Peyer's patch (tissue), 4 donors: ENCODE results near the gene GDF11. TPM values are rescaled to one million over a fixed set of nuclear protein-coding genes. Genes with fewer than 3 reads are reported as not detected.
A peak's percentile ranks its signal among the peaks of the same experiment; 100 is the strongest.

ENCODE experiments used
- DNase-seq, 3 donors: peaks; one replicate each; pipeline ENCODE4 v3.0.0-alpha.2; 2017 to 2019
- H3K27ac ChIP-seq, 4 donors: fragments of 200-600 bp; sonication (generic); one replicate each; pipeline ENCODE4 v1.5.1; 2016 to 2019
- H3K27me3 ChIP-seq, 2 donors: fragments of 200-600 bp; sonication (generic); one replicate each; pipeline ENCODE4 v1.5.1; 2019
- H3K36me3 ChIP-seq, 3 donors: fragments of 200-600 bp; sonication (generic); one replicate each; pipeline ENCODE4 v1.5.1; 2016 to 2019
- H3K4me1 ChIP-seq, 4 donors: fragments of 200-600 bp; sonication (generic); one replicate each; pipeline ENCODE4 v1.5.1; 2016 to 2019
- H3K4me3 ChIP-seq, 4 donors: fragments of 200-600 bp; sonication (generic); 1 replicate in 3 of 4; 2 replicates in 1 of 4; pipeline ENCODE4 v1.5.1; 2016 to 2019; ENCODE audit warnings: mild to moderate bottlenecking in 1 of 4
- H3K9me3 ChIP-seq, 4 donors: fragments of 200-600 bp; sonication (generic); one replicate each; pipeline ENCODE4 v1.5.1; 2016 to 2019; ENCODE audit warnings: mild to moderate bottlenecking in 1 of 4
- CTCF ChIP-seq, 6 experiments: fragments of 450-650 bp in 4 of 6; fragments of 200-600 bp in 2 of 6; sonication (generic) in 1 of 6; IDR thresholded peaks; one replicate each; pipeline ENCODE4 v1.5.1; 2017 to 2019; ENCODE audit warnings: antibody characterized with exemption in 6 of 6, mild to moderate bottlenecking in 3 of 6, moderate library complexity in 1 of 6
- POLR2A ChIP-seq, 2 donors: fragments of 450-650 bp; IDR thresholded peaks; one replicate each; pipeline ENCODE4 v1.5.1; 2017; ENCODE audit warnings: antibody characterized with exemption in 2 of 2, mild to moderate bottlenecking in 2 of 2, moderate library complexity in 2 of 2
- total RNA-seq, 4 donors: library from RNA; depleted of rRNA; stranded (reverse); fragments of >200 nt; gene quantifications; one replicate each; pipeline ENCODE4 v1.1.0, GENCODE V29; 2016

GDF11 gene
- total RNA-seq, 4 donors from 2014 or later: 0.35 to 14.9 (median 1.1) TPM

DNA sequence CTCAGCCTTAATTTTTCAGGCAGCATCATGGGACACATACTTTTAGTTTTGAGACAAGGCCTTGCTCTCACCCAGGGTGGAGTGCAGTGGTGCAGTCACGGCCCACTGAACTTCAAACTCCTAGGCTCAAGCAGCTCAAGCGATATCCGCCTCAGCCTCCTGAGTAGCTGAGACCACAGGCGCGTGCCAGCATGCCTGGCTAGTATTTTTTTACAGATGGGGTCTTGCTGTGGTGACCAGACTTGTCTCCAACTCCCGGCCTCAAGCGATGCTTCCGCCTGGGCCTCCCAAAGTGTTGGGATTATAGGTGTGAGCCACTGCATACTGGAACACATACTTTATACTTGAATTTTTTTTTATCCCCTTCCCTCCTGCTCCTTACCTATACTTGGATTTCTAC lies 20.0 kb upstream of the GDF11 start:
- H3K27ac ChIP-seq: no peak overlapping the region
- no peaks in the 10 kb centered on the region for H3K27me3 ChIP-seq
- H3K4me3 ChIP-seq: no peak overlapping the region
- H3K36me3 ChIP-seq: peaks cover 0 to 38% (median 0%) of the 10 kb centered on the region in 3 donors
- no peaks in the 10 kb centered on the region for H3K9me3 ChIP-seq
- no peak for DNase-seq
- H3K4me1 ChIP-seq: peaks cover 10 to 86% (median 18%) of the 10 kb centered on the region in 4 donors
- TF ChIP-seq POLR2A (IDR thresholded peaks at IDR 0.05) (no peak), CTCF (IDR thresholded peaks at IDR 0.05) (no peak)

DNA sequence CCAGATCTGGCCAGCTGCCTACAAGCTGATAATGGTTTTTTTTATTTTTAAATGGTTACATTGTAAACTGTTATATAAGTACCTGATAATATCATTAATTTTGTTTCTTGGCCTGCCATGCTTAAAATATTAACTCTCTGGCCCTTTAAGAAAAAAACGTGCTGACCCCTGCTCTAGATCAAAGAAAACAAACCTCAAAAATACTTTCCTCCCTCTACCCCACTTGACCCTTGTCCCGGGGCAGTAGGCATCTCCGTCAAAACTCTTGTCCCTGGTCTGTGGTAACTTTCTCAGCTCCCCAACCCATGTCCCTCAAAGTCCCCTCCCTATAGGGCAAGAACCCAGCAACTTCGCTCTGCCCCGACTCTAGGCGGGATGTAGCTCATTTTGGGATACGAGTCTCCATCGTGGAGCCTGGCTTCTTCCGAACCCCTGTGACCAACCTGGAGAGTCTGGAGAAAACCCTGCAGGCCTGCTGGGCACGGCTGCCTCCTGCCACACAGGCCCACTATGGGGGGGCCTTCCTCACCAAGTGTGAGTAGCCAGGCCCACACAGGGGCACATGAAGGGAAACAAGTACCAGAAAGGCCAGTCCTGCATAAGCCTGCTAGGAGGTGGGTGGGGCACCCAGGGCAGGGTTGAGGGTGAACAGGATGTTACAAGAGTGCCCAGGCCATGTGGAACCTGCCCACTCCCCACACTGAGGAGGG lies 19.3 kb upstream of the GDF11 start:
- peak overlapping the region in 1 of 4 donors; percentile 48 for H3K27ac ChIP-seq
- no peaks in the 10 kb centered on the region for H3K9me3 ChIP-seq
- no peak for DNase-seq
- H3K27me3 ChIP-seq: no peaks in the 10 kb centered on the region
- peaks cover 10 to 79% (median 18%) of the 10 kb centered on the region in 4 donors for H3K4me1 ChIP-seq
- H3K36me3 ChIP-seq: peaks cover 0 to 38% (median 0%) of the 10 kb centered on the region in 3 donors
- no peak overlapping the region for H3K4me3 ChIP-seq
- TF ChIP-seq POLR2A (IDR thresholded peaks at IDR 0.05) (no peak), CTCF (IDR thresholded peaks at IDR 0.05) (no peak)

GRCh38 chr12:55724226-55724939 lies 18.5 kb upstream of the GDF11 start:
- Histone ChIP-seq H3K4me1 (peaks cover 9 to 71% (median 18%) of the 10 kb centered on the region in 4 donors), H3K9me3 (no peaks in the 10 kb centered on the region), H3K27me3 (no peaks in the 10 kb centered on the region), H3K27ac (peak overlapping the region in 3 of 4 donors; percentile 7 to 48 (median 13)), H3K4me3 (no peak overlapping the region), H3K36me3 (peaks cover 0 to 38% (median 0%) of the 10 kb centered on the region in 3 donors)
- peak; percentile 80 to 91 (median 85) for DNase-seq
- TF ChIP-seq CTCF (IDR thresholded peaks at IDR 0.05): peak; percentile 37 to 81 (median 68)
- TF ChIP-seq POLR2A (IDR thresholded peaks at IDR 0.05): no peak

DNA sequence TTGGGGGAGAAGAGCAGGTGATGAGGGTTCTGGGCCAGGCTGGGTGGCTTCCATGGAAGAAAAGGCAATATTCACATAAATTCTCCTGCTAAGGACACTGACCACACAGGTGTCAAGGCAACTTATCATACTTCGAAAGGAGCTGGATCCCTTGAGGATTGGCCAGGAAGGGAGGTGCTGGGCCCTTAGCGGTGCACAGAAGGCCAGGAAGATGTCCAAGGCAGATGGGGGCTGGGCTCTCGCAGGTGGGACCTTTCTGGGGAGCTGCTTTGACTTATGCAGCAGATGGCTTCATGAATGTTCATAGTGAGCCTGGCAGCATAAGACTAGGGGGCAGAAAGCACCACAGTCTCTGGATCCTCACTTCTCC lies 18.0 kb upstream of the GDF11 start:
- Histone ChIP-seq H3K27ac (peak overlapping the region in 3 of 4 donors; percentile 7 to 48 (median 13)), H3K4me3 (no peak overlapping the region), H3K36me3 (peaks cover 0 to 38% (median 0%) of the 10 kb centered on the region in 3 donors), H3K4me1 (peaks cover 4 to 66% (median 16%) of the 10 kb centered on the region in 4 donors), H3K27me3 (no peaks in the 10 kb centered on the region), H3K9me3 (no peaks in the 10 kb centered on the region)
- TF ChIP-seq POLR2A (IDR thresholded peaks at IDR 0.05) (no peak), CTCF (IDR thresholded peaks at IDR 0.05) (peak in 1 of 6 experiments; percentile 1)
- no peak for DNase-seq

- no peaks in the 10 kb centered on the region for H3K27me3 ChIP-seq
- peaks cover 3 to 67% (median 20%) of the 10 kb centered on the region in 4 donors for H3K4me1 ChIP-seq
- H3K27ac ChIP-seq: no peak overlapping the region
- no peaks in the 10 kb centered on the region for H3K9me3 ChIP-seq
- H3K4me3 ChIP-seq: no peak overlapping the region
- no peak for DNase-seq
- TF ChIP-seq POLR2A (IDR thresholded peaks at IDR 0.05) (no peak), CTCF (IDR thresholded peaks at IDR 0.05) (no peak)
- peaks cover 0 to 38% (median 0%) of the 10 kb centered on the region in 3 donors for H3K36me3 ChIP-seq
Measured at GRCh38 chr12:55725556-55725955, 17.4 kb upstream of the GDF11 start.
